Type B pancreatic cell (in vitro differentiated cells): ENCODE measurements around the gene ADPRH. TPM values are rescaled to one million over a fixed set of nuclear protein-coding genes. Genes with fewer than 3 reads are reported as not detected.

Source experiments
- DNase-seq: peaks from one replicate; pipeline ENCODE4 v3.0.0; 2021; ENCODE audit warnings: mixed read lengths; ENCODE audit not compliant: unreplicated experiment; ENCODE audit errors: extremely low spot score
- H3K27ac Mint-ChIP-seq: 2 replicates; pipeline ENCODE4 v1.8.0; 2021; ENCODE audit warnings: mild to moderate bottlenecking, mixed read lengths
- H3K27me3 Mint-ChIP-seq: 2 replicates; pipeline ENCODE4 v1.8.0; 2021; ENCODE audit warnings: mixed read lengths
- H3K36me3 Mint-ChIP-seq: 2 replicates; pipeline ENCODE4 v1.8.0; 2021; ENCODE audit warnings: mixed read lengths
- H3K4me1 Mint-ChIP-seq: one replicate; pipeline ENCODE4 v1.8.0; 2021; ENCODE audit warnings: mixed read lengths; ENCODE audit not compliant: unreplicated experiment
- H3K4me3 Mint-ChIP-seq: 2 replicates; pipeline ENCODE4 v1.8.0; 2021; ENCODE audit warnings: mild to moderate bottlenecking, mixed read lengths
- H3K9me3 Mint-ChIP-seq: 2 replicates; pipeline ENCODE4 v1.8.0; 2021; ENCODE audit warnings: mixed read lengths
- total RNA-seq: library from RNA; stranded (reverse); gene quantifications from 2 replicates; pipeline ENCODE4 v1.2.1, GENCODE V29; 2021; ENCODE audit warnings: low replicate concordance
- TF ChIP-seq, protein P1 (sequence below): fragments of 200-600 bp; sonication (generic); conservative IDR thresholded peaks from 2 replicates; pipeline ENCODE4 v1.5.0; 2021; ENCODE audit warnings: antibody characterized with exemption, mild to moderate bottlenecking

The ADPRH gene
- total RNA-seq, 1 donor from 2014 or later = 2.9 TPM

DNA sequence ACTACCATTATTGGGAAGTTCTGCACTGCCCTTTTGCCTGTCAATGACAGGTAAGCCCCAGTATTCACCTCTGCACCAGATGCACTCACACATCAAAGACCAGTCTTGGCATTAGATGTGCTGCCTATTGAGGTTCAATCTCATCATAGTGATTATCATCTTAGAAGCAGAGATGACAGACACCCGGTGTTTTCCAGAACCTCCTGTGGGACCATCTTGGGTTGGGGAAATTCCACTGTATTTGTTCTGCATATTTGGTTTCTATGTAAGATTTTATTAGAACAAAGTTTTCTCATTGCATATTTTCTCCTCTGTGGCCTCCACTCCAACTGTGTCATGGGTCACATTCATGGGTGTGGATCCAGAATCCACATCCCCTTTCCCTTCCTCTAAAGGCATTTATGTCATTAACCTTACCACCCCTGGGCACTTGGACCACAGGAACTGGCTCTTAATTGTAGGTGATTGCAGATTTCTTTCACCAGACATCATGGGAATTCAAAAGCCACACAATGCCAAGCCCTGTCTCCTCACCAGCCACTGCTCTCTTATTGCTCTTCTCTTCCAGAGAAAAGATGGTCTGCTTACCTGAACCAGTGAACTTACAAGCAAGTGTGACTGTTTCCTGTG lies 49.6 kb downstream of the ADPRH start:
- Mint-ChIP-seq H3K4me1 (peaks cover 24% of the 10 kb centered on the region), H3K27ac (no peak overlapping the region), H3K9me3 (no peaks in the 10 kb centered on the region), H3K27me3 (peaks cover 3% of the 10 kb centered on the region), H3K36me3 (no peaks in the 10 kb centered on the region), H3K4me3 (no peak overlapping the region)
- DNase-seq = no peak
- TF ChIP-seq, protein P1, sequence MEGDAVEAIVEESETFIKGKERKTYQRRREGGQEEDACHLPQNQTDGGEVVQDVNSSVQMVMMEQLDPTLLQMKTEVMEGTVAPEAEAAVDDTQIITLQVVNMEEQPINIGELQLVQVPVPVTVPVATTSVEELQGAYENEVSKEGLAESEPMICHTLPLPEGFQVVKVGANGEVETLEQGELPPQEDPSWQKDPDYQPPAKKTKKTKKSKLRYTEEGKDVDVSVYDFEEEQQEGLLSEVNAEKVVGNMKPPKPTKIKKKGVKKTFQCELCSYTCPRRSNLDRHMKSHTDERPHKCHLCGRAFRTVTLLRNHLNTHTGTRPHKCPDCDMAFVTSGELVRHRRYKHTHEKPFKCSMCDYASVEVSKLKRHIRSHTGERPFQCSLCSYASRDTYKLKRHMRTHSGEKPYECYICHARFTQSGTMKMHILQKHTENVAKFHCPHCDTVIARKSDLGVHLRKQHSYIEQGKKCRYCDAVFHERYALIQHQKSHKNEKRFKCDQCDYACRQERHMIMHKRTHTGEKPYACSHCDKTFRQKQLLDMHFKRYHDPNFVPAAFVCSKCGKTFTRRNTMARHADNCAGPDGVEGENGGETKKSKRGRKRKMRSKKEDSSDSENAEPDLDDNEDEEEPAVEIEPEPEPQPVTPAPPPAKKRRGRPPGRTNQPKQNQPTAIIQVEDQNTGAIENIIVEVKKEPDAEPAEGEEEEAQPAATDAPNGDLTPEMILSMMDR = no peak

DNA sequence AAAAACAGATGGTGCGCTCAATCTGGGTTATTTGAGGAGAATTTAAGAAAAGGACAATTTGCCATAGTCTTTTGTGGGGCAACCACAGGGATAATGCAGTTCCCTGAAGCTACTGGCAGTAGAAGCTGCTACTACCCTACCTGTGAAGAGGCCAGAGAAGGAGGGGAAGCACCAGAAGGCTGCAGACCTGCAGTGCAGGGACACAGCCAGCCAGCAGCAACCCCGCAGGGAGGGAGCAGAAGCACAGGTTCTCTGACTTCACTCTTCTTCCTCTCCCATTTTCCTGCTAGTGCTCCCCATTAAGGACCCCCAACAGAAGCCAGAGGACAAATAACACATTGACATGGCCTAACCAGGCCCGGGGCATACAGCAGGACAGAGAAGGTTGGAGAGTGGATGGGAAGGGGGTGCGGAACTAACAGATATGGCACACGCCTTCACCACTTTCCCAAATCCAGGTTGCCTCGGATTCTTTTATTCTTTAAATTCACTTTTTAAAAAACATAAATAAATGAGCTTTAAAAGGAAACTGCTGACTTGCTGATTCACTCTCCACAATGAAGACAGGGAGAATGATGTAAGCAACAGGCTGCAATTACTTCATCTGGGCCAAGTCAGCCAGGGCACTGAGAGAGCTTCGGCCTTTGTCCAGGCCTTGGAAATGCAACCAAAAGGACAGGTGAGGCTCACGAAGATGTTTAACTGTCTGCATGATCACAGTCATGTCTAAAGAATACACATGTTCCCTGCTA lies 51.0 kb downstream of the ADPRH start:
- no peaks in the 10 kb centered on the region for H3K36me3 Mint-ChIP-seq
- peaks cover 3% of the 10 kb centered on the region for H3K27me3 Mint-ChIP-seq
- TF ChIP-seq, protein P1 = no peak
- no peak overlapping the region for H3K4me3 Mint-ChIP-seq
- H3K9me3 Mint-ChIP-seq = no peaks in the 10 kb centered on the region
- DNase-seq = no peak
- H3K27ac Mint-ChIP-seq = peak overlapping the region; percentile 58
- peaks cover 24% of the 10 kb centered on the region for H3K4me1 Mint-ChIP-seq

DNA sequence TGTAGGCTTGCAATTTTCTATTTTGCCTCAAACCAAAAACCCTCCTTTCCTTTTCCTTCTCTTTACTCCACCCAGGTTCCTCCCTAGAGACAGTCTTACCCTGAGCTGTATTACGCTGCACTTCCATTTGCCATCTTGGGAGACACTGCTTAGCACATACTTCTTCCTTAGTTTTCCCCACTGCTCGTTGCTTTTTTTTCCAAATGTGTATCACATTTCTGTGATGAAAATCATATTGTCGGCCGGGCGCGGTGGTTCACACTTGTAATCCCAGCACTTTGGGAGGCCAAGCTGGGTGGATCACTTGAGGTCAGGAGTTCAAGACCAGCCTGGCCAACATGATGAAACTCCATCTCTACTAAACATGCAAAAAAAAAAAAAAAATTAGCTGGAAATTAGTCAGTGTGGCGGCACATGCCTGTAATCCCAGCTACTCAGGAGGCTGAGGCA lies 51.6 kb downstream of the ADPRH start:
- DNase-seq = no peak
- no peaks in the 10 kb centered on the region for H3K36me3 Mint-ChIP-seq
- no peak overlapping the region for H3K4me3 Mint-ChIP-seq
- H3K4me1 Mint-ChIP-seq = peaks cover 21% of the 10 kb centered on the region
- TF ChIP-seq, protein P1 = no peak
- H3K27ac Mint-ChIP-seq = peak overlapping the region; percentile 58
- H3K9me3 Mint-ChIP-seq = no peaks in the 10 kb centered on the region
- H3K27me3 Mint-ChIP-seq = peaks cover 3% of the 10 kb centered on the region

DNA sequence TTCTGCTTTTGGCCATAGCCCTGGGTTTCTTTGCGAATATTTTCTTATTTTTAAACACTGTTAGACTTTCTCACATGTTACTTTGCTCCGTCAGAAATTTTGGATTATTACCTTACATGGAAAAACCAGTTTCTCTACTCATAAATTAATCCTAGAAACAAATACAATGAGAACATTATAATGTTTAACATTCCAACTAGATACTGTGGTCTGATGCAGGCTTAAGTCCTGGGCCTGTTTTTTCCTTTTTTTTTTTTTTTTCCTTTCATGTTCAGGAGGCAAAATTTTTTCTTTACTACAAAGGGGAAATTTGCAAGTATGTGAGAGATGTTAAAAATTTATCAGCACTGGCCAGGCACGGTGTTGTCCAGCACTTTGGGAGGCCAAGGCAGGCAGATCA lies 52.2 kb downstream of the ADPRH start:
- Mint-ChIP-seq H3K9me3 (no peaks in the 10 kb centered on the region), H3K4me1 (peaks cover 20% of the 10 kb centered on the region), H3K27ac (peak overlapping the region; percentile 65), H3K36me3 (no peaks in the 10 kb centered on the region), H3K27me3 (no peaks in the 10 kb centered on the region), H3K4me3 (no peak overlapping the region)
- DNase-seq = no peak
- TF ChIP-seq, protein P1 = no peak

DNA sequence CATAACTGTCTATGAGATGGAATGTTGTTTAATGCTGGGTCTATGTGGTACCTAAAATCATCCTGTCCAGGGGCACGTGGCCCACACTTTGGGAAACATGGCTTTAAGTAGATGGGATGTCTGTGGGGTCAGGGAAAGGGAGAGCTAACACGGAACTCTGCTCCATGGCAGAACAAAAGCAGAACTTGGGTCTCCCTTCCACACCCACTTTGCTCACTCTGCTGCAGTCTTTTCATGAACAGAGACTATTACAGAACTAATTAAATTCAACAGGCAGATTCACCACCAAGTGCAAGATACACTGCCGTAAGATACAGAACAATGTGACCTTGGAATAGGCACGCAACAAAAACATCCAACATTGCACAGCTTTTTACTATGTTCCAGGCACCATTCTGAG lies 52.9 kb downstream of the ADPRH start:
- H3K36me3 Mint-ChIP-seq = no peaks in the 10 kb centered on the region
- no peaks in the 10 kb centered on the region for H3K27me3 Mint-ChIP-seq
- TF ChIP-seq, protein P1 = no peak
- no peak for DNase-seq
- no peak overlapping the region for H3K4me3 Mint-ChIP-seq
- peaks cover 20% of the 10 kb centered on the region for H3K4me1 Mint-ChIP-seq
- no peaks in the 10 kb centered on the region for H3K9me3 Mint-ChIP-seq
- peak overlapping the region; percentile 18 for H3K27ac Mint-ChIP-seq
